Metanephros (tissue), 2 donors: ENCODE measurements around the gene PCYT1B. TPM values are rescaled to one million over a fixed set of nuclear protein-coding genes. Genes with fewer than 3 reads are reported as not detected.

ENCODE experiments used
- small RNA-seq: library from RNA; depleted of rRNA; stranded (forward); fragments of <200 nt; gene quantifications from one replicate; pipeline ENCODE3, GENCODE V24; 2014; ENCODE audit warnings: low replicate concordance
- total RNA-seq: library from RNA; depleted of rRNA; stranded (reverse); fragments of >200 nt; gene quantifications from one replicate; pipeline ENCODE4 v1.2.3, GENCODE V29; 2014

The PCYT1B gene
- 0.93 TPM for total RNA-seq

DNA sequence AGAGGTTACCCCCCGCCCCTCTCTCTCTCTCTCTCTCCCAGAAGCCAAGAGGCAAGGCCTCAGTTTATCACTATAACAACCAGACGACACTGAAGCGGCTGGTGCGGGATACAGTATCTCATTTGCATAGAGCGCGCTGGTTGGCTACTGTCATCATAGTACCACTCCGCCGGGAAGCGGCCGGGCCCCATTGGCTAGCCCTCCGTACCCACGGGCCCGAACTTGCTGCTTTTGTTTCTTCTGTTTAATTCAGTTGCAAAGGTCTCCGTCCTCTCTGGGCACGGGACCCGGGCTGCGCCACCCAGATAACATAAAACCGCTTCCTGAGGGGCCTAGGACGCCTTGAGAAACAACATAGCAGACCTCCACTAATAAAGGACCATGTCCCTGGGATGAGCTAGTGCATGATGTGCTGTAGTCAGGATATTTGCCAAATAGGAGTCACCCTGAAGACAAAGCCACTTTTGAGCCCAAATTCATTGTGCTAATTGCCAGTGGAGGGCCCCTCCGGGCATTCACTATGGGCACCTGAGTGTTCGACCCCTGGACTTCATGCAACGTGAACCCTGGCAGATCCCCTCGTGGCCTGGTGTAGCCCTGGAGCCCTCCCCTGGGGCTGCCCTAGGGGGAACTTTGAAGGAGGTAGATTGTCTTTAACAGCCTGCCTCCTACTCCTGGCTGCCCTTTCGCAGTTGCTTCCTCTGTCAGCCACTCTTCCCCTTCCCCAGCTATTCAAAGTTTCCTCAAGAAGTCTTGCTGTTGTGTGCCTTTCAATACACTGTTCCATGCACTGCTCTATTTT is at the start of gene PCYT1B:
Gene PCYT1B, minus strand, starts transcription at position 91 of the 802 bp plus-strand sequence. CDS start 242 bp downstream, outside the sequence.

DNA sequence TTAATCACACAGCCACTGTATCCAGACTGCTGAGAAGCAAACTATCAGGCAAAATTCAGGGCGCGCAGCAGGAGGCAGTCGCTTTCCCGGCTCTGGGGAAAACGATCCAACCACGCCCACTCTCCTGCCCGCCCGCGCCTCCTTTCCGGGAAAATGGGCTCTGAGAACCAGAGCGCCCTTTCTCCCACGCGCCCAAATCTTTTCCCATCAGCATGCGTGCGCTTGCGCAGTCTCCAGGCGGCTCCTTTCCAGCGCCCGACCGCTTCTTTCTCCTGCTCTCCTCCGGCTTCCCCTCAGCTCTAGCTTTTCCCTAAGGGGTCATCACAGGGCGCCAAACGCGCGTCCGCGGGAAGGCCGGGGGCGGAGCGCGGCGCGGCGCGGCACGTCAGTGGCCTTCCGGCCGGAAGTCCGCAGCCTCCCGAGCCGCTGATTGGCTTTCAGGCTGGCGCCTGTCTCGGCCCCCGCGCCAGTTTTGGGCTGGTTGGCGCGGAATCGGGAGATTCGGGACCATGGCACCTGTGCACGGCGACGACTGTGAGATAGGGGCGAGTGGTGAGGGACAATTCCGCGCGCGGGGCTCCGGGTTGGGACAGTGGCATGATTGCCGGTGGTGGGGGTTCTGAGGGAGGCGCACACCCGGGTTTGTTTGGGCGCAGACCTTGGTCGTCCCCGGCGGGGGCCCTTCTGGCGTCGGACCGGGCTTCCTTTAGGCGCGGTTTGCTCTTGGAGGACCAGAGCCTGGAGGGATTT is 46.5 kb upstream of the PCYT1B start, which contains the start of gene POLA1:
Gene POLA1, plus strand, starts transcription at position 466 of the 750 bp plus-strand sequence. Its CDS starts 44 bp downstream, at position 510.

Small RNAs within 50 kb of the gene (small RNA-seq; reads per million reads assigned to genes)
- not detected for gene SNRPEP9

Other genes starting within 250 kb of the PCYT1B start
- 17.0 TPM for gene PDK3, start 182.1 kb downstream of the PCYT1B start, total RNA-seq
- 19.5 TPM for gene POLA1, start 46.6 kb upstream of the PCYT1B start, total RNA-seq